Measurements from ENCODE around the gene OPRL1. TPM values are rescaled to one million over a fixed set of nuclear protein-coding genes. Genes with fewer than 3 reads are reported as not detected.

Gene OPRL1
- total RNA-seq, 4 donors from 2014 or later, result 0.45 to 0.68 (median 0.52) TPM

DNA sequence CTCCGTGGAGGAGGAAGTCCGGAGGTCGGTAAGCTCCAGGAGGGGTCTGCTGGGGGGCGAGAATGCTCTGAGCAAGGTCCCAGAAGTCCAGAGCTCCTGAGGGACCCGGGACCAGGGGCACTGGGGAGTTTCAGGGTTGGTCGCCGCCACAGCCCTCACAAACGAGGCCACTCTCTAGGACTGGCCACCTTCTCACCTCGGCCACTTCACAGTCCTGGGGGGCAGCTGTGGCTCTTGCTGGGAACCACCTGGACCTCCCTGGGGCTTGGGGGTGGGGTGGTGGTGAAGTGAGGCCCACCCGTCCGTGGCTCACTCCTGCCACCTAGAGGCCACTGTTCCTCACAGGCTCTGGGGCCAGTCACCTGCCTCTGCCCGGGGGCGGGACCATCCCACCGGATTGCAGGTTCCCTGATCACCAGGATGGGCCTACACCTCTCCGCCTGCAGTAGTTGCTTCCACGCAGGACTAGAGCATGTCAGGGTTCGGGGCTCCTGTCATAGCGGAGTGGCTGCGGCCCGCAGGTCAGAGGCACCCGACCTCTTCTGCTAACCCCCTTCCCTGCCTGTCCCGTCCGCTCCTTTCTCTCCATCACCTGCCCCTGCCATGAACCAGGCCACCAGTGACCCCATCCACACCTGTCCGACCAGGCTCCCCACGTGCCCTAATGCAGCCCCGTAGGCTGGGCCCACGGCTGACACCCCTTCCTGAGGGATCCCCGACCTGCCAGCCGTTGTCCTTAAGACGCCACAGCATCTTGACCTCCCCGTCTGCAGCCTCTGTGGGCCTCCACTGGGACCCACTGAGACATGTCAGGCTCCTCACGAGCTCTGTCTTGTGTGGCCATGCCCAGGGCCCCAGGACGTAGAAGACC, 22.0 kb upstream of the OPRL1 start:
- Histone ChIP-seq H3K9me3 (no peaks in the 10 kb centered on the region), H3K4me3 (no peak overlapping the region), H3K4me1 (peaks cover 48% of the 10 kb centered on the region), H3K27me3 (peaks cover 11% of the 10 kb centered on the region), H3K27ac (no peak overlapping the region), H3K36me3 (no peaks in the 10 kb centered on the region)
- no peak for DNase-seq (ENCODE audit: low spot score in 2 of 2)
- TF ChIP-seq POLR2A (IDR thresholded peaks at IDR 0.05), result no peak
- TF ChIP-seq, protein P1, sequence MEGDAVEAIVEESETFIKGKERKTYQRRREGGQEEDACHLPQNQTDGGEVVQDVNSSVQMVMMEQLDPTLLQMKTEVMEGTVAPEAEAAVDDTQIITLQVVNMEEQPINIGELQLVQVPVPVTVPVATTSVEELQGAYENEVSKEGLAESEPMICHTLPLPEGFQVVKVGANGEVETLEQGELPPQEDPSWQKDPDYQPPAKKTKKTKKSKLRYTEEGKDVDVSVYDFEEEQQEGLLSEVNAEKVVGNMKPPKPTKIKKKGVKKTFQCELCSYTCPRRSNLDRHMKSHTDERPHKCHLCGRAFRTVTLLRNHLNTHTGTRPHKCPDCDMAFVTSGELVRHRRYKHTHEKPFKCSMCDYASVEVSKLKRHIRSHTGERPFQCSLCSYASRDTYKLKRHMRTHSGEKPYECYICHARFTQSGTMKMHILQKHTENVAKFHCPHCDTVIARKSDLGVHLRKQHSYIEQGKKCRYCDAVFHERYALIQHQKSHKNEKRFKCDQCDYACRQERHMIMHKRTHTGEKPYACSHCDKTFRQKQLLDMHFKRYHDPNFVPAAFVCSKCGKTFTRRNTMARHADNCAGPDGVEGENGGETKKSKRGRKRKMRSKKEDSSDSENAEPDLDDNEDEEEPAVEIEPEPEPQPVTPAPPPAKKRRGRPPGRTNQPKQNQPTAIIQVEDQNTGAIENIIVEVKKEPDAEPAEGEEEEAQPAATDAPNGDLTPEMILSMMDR (IDR thresholded peaks at IDR 0.05), result peak; percentile 46 to 86
- 35% methylated on average over 24 of the region's 33 CpGs for WGBS

DNA sequence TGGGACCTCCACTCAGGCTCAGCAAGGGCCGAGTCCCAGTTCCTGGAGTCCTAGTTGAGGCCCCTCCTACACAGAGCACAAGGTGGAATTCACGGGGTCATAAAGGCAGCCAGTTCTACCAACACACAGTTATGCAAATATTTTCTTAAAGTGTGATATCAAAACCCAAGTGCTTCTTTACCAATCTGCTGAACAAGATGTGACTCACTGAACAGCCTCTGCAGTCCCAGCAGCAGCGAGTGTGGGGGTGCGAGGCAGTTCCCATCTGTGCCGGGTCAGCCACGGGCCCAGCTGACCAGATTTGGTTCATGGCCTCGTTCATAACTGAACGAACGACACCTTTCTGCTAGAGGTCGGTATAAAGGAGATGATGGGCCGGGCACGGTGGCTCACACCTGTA, 21.3 kb upstream of the OPRL1 start:
- H3K4me3 ChIP-seq, result no peak overlapping the region
- TF ChIP-seq, protein P1 (IDR thresholded peaks at IDR 0.05), result no peak
- no peak for TF ChIP-seq POLR2AphosphoS5 (IDR thresholded peaks at IDR 0.05)
- TF ChIP-seq EP300 (IDR thresholded peaks at IDR 0.05), result no peak
- TF ChIP-seq POLR2A (IDR thresholded peaks at IDR 0.05), result no peak
- peaks cover 45% of the 10 kb centered on the region for H3K4me1 ChIP-seq
- H3K27ac ChIP-seq, result no peak overlapping the region
- H3K27me3 ChIP-seq, result peaks cover 11% of the 10 kb centered on the region
- no peak for DNase-seq (ENCODE audit: low spot score in 2 of 2)
- 89% methylated on average over 11 of the region's 12 CpGs for WGBS
- H3K36me3 ChIP-seq, result no peaks in the 10 kb centered on the region
- H3K9me3 ChIP-seq, result no peaks in the 10 kb centered on the region

DNA sequence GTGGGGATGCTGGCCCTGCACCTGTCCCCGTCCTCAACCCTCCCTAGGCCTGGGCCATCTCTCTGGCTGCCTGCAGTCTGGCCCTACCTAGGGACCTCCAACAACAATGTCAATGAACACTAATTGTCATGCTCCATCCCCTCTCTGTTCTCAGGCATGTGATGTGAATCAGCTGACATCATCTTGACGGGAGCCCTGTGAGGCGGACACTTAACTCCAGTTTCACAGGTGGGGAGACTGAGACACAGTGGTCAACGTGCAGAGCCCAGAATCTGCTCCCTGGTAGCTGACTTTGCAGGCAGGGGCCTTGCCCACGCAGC, 17.6 kb upstream of the OPRL1 start:
- no peaks in the 10 kb centered on the region for H3K9me3 ChIP-seq
- TF ChIP-seq POLR2AphosphoS5 (IDR thresholded peaks at IDR 0.05) (no peak), EP300 (IDR thresholded peaks at IDR 0.05) (no peak), POLR2A (IDR thresholded peaks at IDR 0.05) (no peak)
- TF ChIP-seq, protein P1 (IDR thresholded peaks at IDR 0.05), result no peak
- 53% methylated on average over 3 of the region's 5 CpGs for WGBS

DNA sequence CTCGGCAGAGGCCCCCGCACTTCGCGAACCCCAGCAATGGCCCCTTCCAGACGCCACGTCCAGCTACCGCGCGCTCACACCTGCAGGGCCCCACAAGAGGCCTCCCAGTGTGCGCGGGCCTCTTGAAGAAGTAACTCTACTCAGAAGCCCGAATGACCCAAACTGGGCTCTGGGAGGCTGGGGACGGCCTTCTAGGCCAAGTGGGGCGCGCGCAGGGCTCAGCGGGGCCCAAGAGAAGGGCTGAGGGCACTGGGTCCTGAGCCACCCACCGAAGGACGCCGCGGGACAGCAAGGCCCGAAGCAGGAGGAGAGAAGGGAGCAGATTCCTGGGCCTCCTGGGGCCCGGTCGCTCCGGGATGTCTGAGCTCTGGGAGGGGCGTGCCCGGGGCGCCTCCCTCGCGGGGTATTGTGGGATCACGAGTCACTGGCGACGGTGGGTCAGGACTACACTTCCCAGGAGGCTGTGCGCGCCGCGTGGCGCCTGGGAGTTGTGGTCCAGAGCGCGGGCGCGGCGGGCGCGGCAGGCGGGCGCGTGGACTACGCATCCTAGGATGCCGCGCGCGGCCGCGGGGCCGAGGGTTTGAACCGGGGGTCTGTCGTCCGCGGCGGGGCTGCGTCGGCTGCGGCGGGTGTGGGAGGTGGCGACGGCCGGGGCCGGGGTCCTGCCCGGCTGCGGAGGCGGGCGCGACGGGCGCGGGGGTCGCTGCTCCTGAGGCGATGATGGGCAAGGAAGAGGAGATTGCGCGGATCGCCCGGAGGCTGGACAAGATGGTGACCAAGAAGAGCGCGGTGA, 17.1 kb upstream of the OPRL1 start, which contains the start of gene TCEA2:
TSS of gene TCEA2 (plus strand) at position 603 of the 793 bp plus-strand sequence. CDS start at position 718, 115 bp downstream.
- TF ChIP-seq POLR2AphosphoS5 (IDR thresholded peaks at IDR 0.05) (peak in 2 of 3 donors; percentile 67), POLR2A (IDR thresholded peaks at IDR 0.05) (peak in 1 of 2 donors; percentile 43), EP300 (IDR thresholded peaks at IDR 0.05) (no peak)
- TF ChIP-seq, protein P1 (IDR thresholded peaks at IDR 0.05), result no peak
- Histone ChIP-seq H3K36me3 (no peaks in the 10 kb centered on the region), H3K27ac (peak within 1 kb of the TSS; percentile 76), H3K9me3 (no peaks in the 10 kb centered on the region), H3K4me3 (peak within 1 kb of the TSS; percentile 89), H3K27me3 (no peaks in the 10 kb centered on the region), H3K4me1 (peaks cover 42% of the 10 kb centered on the region)
- DNase-seq (ENCODE audit: low spot score in 2 of 2), result peak; percentile 98
- under 1% methylated on average over 53 of the region's 85 CpGs for WGBS

More for the DNA sequence above, 17.6 kb upstream of the OPRL1 start:
- no peaks in the 10 kb centered on the region for H3K27me3 ChIP-seq
- peaks cover 48% of the 10 kb centered on the region for H3K4me1 ChIP-seq
- peak overlapping the region; percentile 76 for H3K27ac ChIP-seq
- H3K36me3 ChIP-seq, result no peaks in the 10 kb centered on the region
- H3K4me3 ChIP-seq, result peak overlapping the region; percentile 89
- no peak for DNase-seq (ENCODE audit: low spot score in 2 of 2)

Measured in suprapubic skin (tissue), 4 donors.